ENCODE data around the gene COPG2. TPM values are rescaled to one million over a fixed set of nuclear protein-coding genes. Genes with fewer than 3 reads are reported as not detected.

Gene COPG2
- total and polyA plus RNA-seq, 2 of the 8 experiments (the other 6 are each of a cell fraction or from before 2014, with no cell fraction given): 50.3 to 53.1 TPM

- H3K18ac ChIP-seq (ENCODE audit: extremely low read depth, low read length): no peak overlapping the region
- FAIRE-seq (no peak), DNase-seq (ENCODE audit: low read depth in 1 of 2, low spot score in 2 of 2) (no peak)
- no peaks in the 10 kb centered on the region; a peak in 1 of 4 replicates for H3K9me3 ChIP-seq (ENCODE audit: insufficient read depth in 2 of 2, low read depth in 1 of 2, low read length in 1 of 2)
- H3K4me3 ChIP-seq (ENCODE audit: extremely low read depth in 1 of 4, insufficient read depth in 2 of 4, low read depth in 3 of 4, low read length in 4 of 4): no peak overlapping the region
- H3K27ac ChIP-seq (ENCODE audit: low read depth, low read length): no peak overlapping the region
- H3K79me1 ChIP-seq (ENCODE audit: low read depth, low read length): no peaks in the 10 kb centered on the region
- no peak overlapping the region for H4K91ac ChIP-seq (replicated peaks; ENCODE audit: insufficient read length, low read length)
- H3K36me3 ChIP-seq (ENCODE audit: control insufficient read depth in 2 of 4, insufficient read depth in 4 of 4, low read length in 3 of 4): no peaks in the 10 kb centered on the region
- no peak overlapping the region for H2BK120ac ChIP-seq (replicated peaks; ENCODE audit: low read depth, low read length)
- H3K4me2 ChIP-seq (ENCODE audit: insufficient read depth in 1 of 2, low read depth in 2 of 2, low read length in 2 of 2): no peak overlapping the region
- no peak overlapping the region for H3K9ac ChIP-seq (replicated peaks in 1 of 4; ENCODE audit: extremely low read depth in 1 of 4, low read depth in 3 of 4, low read length in 3 of 4)
- ChIA-PET CTCF (ENCODE audit: partially characterized antibody) (no interaction called here), POLR2A (ENCODE audit: partially characterized antibody) (no interaction called here)
- no peak overlapping the region for H2AK5ac ChIP-seq (ENCODE audit: low read depth, low read length)
- H3K4ac ChIP-seq (replicated peaks; ENCODE audit: insufficient read length, low read depth, low read length): no peak overlapping the region
- H4K5ac ChIP-seq (ENCODE audit: insufficient read length, low read depth, low read length): no peak overlapping the region
- H4K20me1 ChIP-seq (replicated peaks in 1 of 2; ENCODE audit: control insufficient read depth in 1 of 2, insufficient read depth in 2 of 2, low read length in 2 of 2): no peaks in the 10 kb centered on the region
- TF ChIP-seq SAP30 (IDR thresholded peaks at IDR 0.05; ENCODE audit: insufficient read depth, insufficient replicate concordance, low read length) (no peak), RNF2 (IDR thresholded peaks at IDR 0.05; ENCODE audit: borderline replicate concordance, low read depth, low read length, missing control alignments, poor library complexity, severe bottlenecking) (no peak)
- no peak overlapping the region for H2AFZ ChIP-seq (ENCODE audit: low read length)
- no peak overlapping the region for H3K56ac ChIP-seq (replicated peaks; ENCODE audit: insufficient read length, low read depth, low read length)
- no peak overlapping the region for H3K23ac ChIP-seq (ENCODE audit: insufficient read length)
- no peak overlapping the region for H3K14ac ChIP-seq (ENCODE audit: insufficient read length)
- no peak overlapping the region for H2BK12ac ChIP-seq (ENCODE audit: low read depth, low read length)
- no peak overlapping the region for H4K8ac ChIP-seq (ENCODE audit: extremely low read depth, insufficient read depth, low read length)
- no peak overlapping the region for H2BK15ac ChIP-seq (ENCODE audit: low read length)
- no peak overlapping the region for H2BK5ac ChIP-seq (ENCODE audit: low read depth, low read length)
- no peaks in the 10 kb centered on the region for H3K4me1 ChIP-seq (replicated peaks in 1 of 4; ENCODE audit: control insufficient read depth in 3 of 4, insufficient read depth in 4 of 4, low read length in 3 of 4)
- 100% methylated on average over 1 of the region's 2 CpGs; no CpG with 5 or more reads in 1 of the 2 experiments for WGBS, 2 experiments (ENCODE audit: extremely low coverage in 1 of 2, insufficient coverage in 1 of 2, insufficient read length in 1 of 2, insufficient replicate concordance in 2 of 2, low coverage in 1 of 2, low lambda C conversion rate in 2 of 2, missing lambda C conversion rate in 1 of 2)
- H3K79me2 ChIP-seq (ENCODE audit: control insufficient read depth in 1 of 2, insufficient read depth in 2 of 2, low read length in 2 of 2): no peaks in the 10 kb centered on the region
- H3K27me3 ChIP-seq (replicated peaks in 1 of 4; ENCODE audit: control insufficient read depth in 3 of 4, extremely low read depth in 1 of 4, insufficient read depth in 3 of 4, low read length in 3 of 4): no peaks in the 10 kb centered on the region
- H2BK20ac ChIP-seq (ENCODE audit: low read length): no peak overlapping the region
- no peaks in the 10 kb centered on the region for H3K23me2 ChIP-seq (ENCODE audit: low read depth, low read length)
Observed at GRCh38 chr7:130701650-130702049, 33.1 kb upstream of the COPG2 start.

Measured in H1 (cell line).